D721Med (cell line): Measurements from ENCODE around the gene PADI1.

Experiments used
- DNase-seq: peaks from one replicate; pipeline ENCODE4 v3.0.0; 2011; ENCODE audit warnings: low spot score; ENCODE audit not compliant: insufficient read length
- FAIRE-seq: peaks from 2 replicates; lab custom pipeline; 2011; peaks lifted over from hg19 to GRCh38; lab: Jason Lieb, UNC
- CTCF ChIP-seq: IDR thresholded peaks from 2 replicates; pipeline ENCODE4 v1.5.1; 2012; ENCODE audit warnings: mild to moderate bottlenecking, control low read depth; ENCODE audit not compliant: insufficient read depth; ENCODE audit errors: missing control alignments

Gene PADI1

GRCh38 chr1:17188217-17188616, 16.7 kb upstream of the PADI1 start:
- DNase-seq (no peak), FAIRE-seq (no peak)
- no peak for TF ChIP-seq CTCF

- FAIRE-seq (no peak), DNase-seq (no peak)
- no peak for TF ChIP-seq CTCF
These were observed 15.9 kb upstream of the PADI1 start for GRCh38 chr1:17188889-17189631.

- no peak for FAIRE-seq
- no peak for TF ChIP-seq CTCF
- no peak for DNase-seq
These were observed 15.3 kb upstream of the PADI1 start for GRCh38 chr1:17189632-17189990.

- TF ChIP-seq CTCF = no peak
- DNase-seq (no peak), FAIRE-seq (no peak)
These were observed 14.6 kb upstream of the PADI1 start for GRCh38 chr1:17190010-17190995.

GRCh38 chr1:17191990-17192242, 13.0 kb upstream of the PADI1 start:
- FAIRE-seq (no peak), DNase-seq (no peak)
- TF ChIP-seq CTCF = no peak

- FAIRE-seq = no peak
- no peak for TF ChIP-seq CTCF
- DNase-seq = no peak
These were observed 12.3 kb upstream of the PADI1 start for GRCh38 chr1:17192394-17193221.
